Lower leg skin (tissue), 4 donors: ENCODE measurements around the gene EHBP1. TPM values are rescaled to one million over a fixed set of nuclear protein-coding genes. Genes with fewer than 3 reads are reported as not detected.
"Not testable (repeated sequence)": the region's sequence is repeated elsewhere in the genome, so short reads cannot be mapped to it uniquely, and the experiment has no call there.

Source experiments
- DNase-seq, 2 donors: peaks; one replicate each; pipeline ENCODE4 v3.0.0-alpha.2; 2019; ENCODE audit warnings: low spot score in 2 of 2
- H3K4me3 ChIP-seq: fragments of 200-600 bp; sonication (generic); 2 replicates; pipeline ENCODE4 v1.5.1; 2017; ENCODE audit warnings: mild to moderate bottlenecking, low read depth; ENCODE audit not compliant: poor library complexity, severe bottlenecking
- POLR2A ChIP-seq, 2 donors: fragments of 450-650 bp; IDR thresholded peaks; one replicate each; pipeline ENCODE4 v1.6.1; 2016 to 2017; ENCODE audit warnings: antibody characterized with exemption in 2 of 2, mild to moderate bottlenecking in 1 of 2, moderate library complexity in 1 of 2
- WGBS, 2 donors: methylation state at CpG; one replicate each; pipeline ENCODE4 v1.1.5; 2018; 5-methylcytosine and 5-hydroxymethylcytosine counted together
- intact Hi-C: fragments of 100-400 bp; cut with DNase I; formaldehyde crosslinking; loops from one replicate; pipeline ENCODE4 v1.15.0; 2023; ENCODE audit warnings: low total_unique reads
- total RNA-seq, 4 donors: library from RNA; depleted of rRNA; stranded (reverse); fragments of >200 nt; gene quantifications; one replicate each; pipeline ENCODE4 v1.1.0, GENCODE V29; 2016
- TF ChIP-seq, protein P1 (sequence below), 3 donors: fragments of 450-650 bp; IDR thresholded peaks; one replicate each; pipeline ENCODE4 v1.5.1; 2016; ENCODE audit warnings: antibody characterized with exemption in 3 of 3, mild to moderate bottlenecking in 3 of 3, moderate library complexity in 2 of 3

EHBP1 gene
- total RNA-seq, 4 donors from 2014 or later = 33.8 to 67.8 (median 51.2) TPM

DNA sequence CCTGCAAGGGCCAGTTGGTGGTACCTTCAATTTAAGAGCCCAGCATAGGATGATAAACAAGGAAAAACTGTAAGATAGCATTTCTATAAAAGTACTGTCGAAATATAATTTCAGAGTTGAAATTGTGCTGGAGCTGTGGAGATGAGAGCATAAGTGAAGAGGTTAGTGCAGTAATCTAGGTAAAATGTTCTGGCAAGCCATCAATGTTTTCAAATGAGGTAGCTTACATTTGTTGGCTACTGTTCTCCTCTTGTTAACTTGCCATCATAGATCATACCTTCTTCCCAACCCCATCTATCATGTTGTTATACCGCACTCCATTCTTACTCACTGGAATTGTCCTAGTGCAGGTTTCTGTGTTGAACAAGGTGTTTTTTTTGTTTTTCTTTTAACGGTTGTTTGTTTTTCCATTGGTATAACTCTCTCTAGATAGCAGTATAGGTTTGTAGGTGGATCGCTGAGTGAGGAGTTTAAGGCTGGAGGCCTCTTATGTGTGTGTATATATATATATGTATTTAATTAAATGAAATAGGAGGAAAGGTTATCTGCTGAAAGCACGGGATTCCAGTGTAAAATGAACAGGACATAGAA lies 40.5 kb downstream of the EHBP1 start:
- H3K4me3 ChIP-seq = no peak overlapping the region
- 92 to 93% methylated on average over 5 of the region's 5 CpGs for WGBS, 2 donors
- DNase-seq = no peak
- intact Hi-C loops = no loop called here
- no peak for TF ChIP-seq POLR2A (IDR thresholded peaks at IDR 0.05)
- TF ChIP-seq, protein P1, sequence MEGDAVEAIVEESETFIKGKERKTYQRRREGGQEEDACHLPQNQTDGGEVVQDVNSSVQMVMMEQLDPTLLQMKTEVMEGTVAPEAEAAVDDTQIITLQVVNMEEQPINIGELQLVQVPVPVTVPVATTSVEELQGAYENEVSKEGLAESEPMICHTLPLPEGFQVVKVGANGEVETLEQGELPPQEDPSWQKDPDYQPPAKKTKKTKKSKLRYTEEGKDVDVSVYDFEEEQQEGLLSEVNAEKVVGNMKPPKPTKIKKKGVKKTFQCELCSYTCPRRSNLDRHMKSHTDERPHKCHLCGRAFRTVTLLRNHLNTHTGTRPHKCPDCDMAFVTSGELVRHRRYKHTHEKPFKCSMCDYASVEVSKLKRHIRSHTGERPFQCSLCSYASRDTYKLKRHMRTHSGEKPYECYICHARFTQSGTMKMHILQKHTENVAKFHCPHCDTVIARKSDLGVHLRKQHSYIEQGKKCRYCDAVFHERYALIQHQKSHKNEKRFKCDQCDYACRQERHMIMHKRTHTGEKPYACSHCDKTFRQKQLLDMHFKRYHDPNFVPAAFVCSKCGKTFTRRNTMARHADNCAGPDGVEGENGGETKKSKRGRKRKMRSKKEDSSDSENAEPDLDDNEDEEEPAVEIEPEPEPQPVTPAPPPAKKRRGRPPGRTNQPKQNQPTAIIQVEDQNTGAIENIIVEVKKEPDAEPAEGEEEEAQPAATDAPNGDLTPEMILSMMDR (IDR thresholded peaks at IDR 0.05) = no peak

DNA sequence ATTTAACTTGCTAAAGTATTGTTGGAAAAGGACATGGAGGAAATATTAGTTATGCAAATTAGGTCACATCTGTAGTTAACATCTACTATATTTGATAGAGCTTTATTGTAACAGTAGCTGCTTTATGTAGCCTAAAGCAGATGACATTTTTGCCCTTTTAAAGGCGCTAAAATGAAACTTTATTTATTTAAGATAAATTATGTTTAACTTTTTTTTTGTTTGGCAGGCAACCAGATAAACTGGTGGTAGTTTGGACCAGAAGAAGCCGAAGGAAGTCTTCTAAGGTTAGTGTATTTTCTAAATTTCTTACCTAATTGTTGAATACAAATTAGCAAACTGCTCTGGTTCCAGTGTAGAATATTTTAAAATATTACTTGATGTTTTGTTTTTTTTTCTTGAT lies 41.7 kb downstream of the EHBP1 start:
- H3K4me3 ChIP-seq = no peak overlapping the region
- DNase-seq = no peak
- 88 to 92% methylated on average over 2 of the region's 2 CpGs for WGBS, 2 donors
- intact Hi-C loops = no loop called here
- TF ChIP-seq, protein P1 (IDR thresholded peaks at IDR 0.05) = no peak
- no peak for TF ChIP-seq POLR2A (IDR thresholded peaks at IDR 0.05)

DNA sequence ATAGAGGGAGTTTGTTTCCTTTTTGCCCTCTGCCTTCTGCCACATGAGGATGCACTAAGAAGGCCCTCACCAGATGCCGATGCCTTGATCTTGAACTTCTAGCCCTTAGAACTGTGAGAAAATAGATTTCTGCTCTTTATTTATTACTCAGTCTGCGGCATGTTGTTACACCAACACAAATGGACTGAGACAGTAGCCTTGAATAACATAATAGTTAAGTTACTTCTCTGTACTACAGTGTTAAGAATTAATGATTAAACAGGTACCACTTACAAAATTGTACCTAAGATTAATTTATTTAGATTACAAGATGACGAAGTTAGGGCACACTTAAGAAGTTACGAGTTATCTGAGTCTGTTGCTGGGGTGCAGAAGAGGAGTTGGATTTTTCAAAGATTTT lies 42.4 kb downstream of the EHBP1 start:
- TF ChIP-seq, protein P1 (IDR thresholded peaks at IDR 0.05) = no peak
- TF ChIP-seq POLR2A (IDR thresholded peaks at IDR 0.05) = no peak
- no peak overlapping the region for H3K4me3 ChIP-seq
- DNase-seq = no peak
- 96% methylated on average over 4 of the region's 4 CpGs for WGBS, 2 donors
- intact Hi-C loops = no loop called here

DNA sequence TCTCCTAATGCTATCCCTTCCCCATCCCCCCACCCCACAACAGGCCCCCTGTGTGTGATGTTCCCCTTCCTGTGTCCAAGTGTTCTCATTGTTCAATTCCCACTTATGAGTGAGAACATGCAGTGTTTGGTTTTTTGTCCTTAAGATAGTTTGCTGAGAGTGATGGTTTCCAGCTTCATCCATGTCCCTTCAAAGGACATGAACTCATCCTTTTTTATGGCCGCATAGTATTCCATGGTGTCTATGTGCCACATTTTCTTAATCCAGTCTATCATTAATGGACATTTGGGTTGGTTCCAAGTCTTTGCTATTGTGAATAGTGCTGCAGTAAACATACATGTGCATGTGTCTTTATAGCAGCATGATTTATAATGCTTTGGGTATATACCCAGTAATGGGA lies 43.6 kb downstream of the EHBP1 start:
- WGBS, 2 donors = 100% methylated on average over 1 of the region's 1 CpG
- intact Hi-C loops, H3K4me3 ChIP-seq, DNase-seq: not testable (repeated sequence)

DNA sequence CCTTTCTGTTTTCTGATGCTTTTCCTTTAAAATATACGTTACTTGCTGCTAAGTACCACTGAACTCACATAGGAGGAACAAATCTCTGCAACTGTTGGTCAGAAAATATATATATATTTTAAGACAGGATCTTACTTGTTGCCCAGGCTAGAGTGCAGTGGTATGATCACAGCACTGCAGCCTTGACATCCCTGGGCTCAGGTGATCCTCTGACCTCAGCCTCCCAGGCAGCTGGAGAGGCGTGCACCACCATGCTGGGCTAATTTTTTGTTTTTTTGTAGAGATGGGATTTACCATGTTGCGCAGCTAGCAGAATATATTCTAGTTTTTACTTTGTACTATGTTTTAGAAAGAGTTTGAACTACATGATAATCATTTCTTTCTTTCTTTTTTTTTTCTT lies 51.5 kb downstream of the EHBP1 start:
- TF ChIP-seq, protein P1 (IDR thresholded peaks at IDR 0.05) = no peak
- H3K4me3 ChIP-seq = no peak overlapping the region
- 97 to 99% methylated on average over 3 of the region's 3 CpGs for WGBS, 2 donors
- no peak for DNase-seq
- intact Hi-C loops = no loop called here

DNA sequence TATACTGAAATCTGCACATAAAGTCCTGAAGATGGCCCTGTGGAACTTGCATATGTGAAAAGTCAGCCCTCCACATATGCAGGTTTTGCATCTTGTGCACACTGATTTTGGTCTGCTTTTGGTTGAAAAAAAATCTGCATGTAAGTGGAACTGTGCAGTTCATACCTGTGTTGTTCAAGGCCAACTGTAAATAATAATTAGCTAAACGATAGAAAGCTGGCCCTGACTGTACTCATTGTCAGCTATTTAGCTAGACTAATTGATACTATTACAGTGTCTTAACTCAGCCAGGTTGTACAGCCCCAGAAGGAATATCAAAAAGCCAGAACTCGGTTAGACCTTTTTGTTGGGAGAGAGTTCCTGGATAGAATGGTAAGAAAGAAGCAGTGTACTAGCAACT lies 54.5 kb downstream of the EHBP1 start:
- no peak overlapping the region for H3K4me3 ChIP-seq
- intact Hi-C loops = no loop called here
- TF ChIP-seq, protein P1 (IDR thresholded peaks at IDR 0.05) = no peak
- no peak for TF ChIP-seq POLR2A (IDR thresholded peaks at IDR 0.05)
- DNase-seq = no peak
- 65 to 81% methylated on average over 2 of the region's 2 CpGs for WGBS, 2 donors
